ENCODE results near the gene RPRD1B.

RPRD1B gene

GRCh38 chr20:38138086-38138778, 104.7 kb downstream of the RPRD1B start:
- DNase-seq, result no peak

GRCh38 chr20:38139156-38139912, 105.8 kb downstream of the RPRD1B start:
- no peak for DNase-seq

- peak; percentile 52 for DNase-seq
Observed at GRCh38 chr20:38139977-38140753, 106.6 kb downstream of the RPRD1B start.

- DNase-seq, result peak; percentile 26
Observed at GRCh38 chr20:38141204-38141888, 107.8 kb downstream of the RPRD1B start.

All from suppressor macrophage treated with lipopolysaccharide for 4 hours (primary cell).